IMR-90 (cell line): ENCODE results near the gene FOXP1.

Experiments used
- BHLHE40 ChIP-seq: fragments of 150-350 bp; IDR thresholded peaks from 2 replicates; pipeline ENCODE4 v1.6.1; 2016; ENCODE audit warnings: mild to moderate bottlenecking, low read depth, low read length
- CTCF ChIP-seq: conservative IDR thresholded peaks from 2 replicates; pipeline ENCODE4 v1.5.1; 2012; ENCODE audit warnings: mild to moderate bottlenecking, low read depth, low read length, improper control_type of control experiment
- MAFK ChIP-seq: IDR thresholded peaks from 2 replicates; pipeline ENCODE4 v1.6.1; 2012; ENCODE audit warnings: low read depth, low read length, improper control_type of control experiment
- MXI1 ChIP-seq: IDR thresholded peaks from 2 replicates; pipeline ENCODE4 v1.6.1; 2012; ENCODE audit warnings: low read depth, mild to moderate bottlenecking, low read length, moderate library complexity, borderline replicate concordance
- POLR2A ChIP-seq: IDR thresholded peaks from 2 replicates; pipeline ENCODE4 v1.6.1; 2012; ENCODE audit warnings: mild to moderate bottlenecking, low read depth, low read length
- RAD21 ChIP-seq: IDR thresholded peaks from 2 replicates; pipeline ENCODE4 v1.6.1; 2012; ENCODE audit warnings: low read length, improper control_type of control experiment
- RCOR1 ChIP-seq: IDR thresholded peaks from 2 replicates; pipeline ENCODE4 v1.6.1; 2012; ENCODE audit warnings: mild to moderate bottlenecking, low read length, improper control_type of control experiment; ENCODE audit not compliant: insufficient replicate concordance

- no peak for TF ChIP-seq CTCF
- no peak for TF ChIP-seq POLR2A
- no peak for TF ChIP-seq MXI1
- TF ChIP-seq RAD21, result no peak
- TF ChIP-seq BHLHE40, result no peak
- TF ChIP-seq RCOR1, result no peak
- TF ChIP-seq MAFK, result no peak
Measured at GRCh38 chr3:71072287-71072686, 511.2 kb downstream of the FOXP1 start.
